NCI-H2029 treated with DMSO at 0.1 percent for 48 hours (cell line): ENCODE data around the gene IFITM2.
"Not testable (repeated sequence)": the region's sequence is repeated elsewhere in the genome, so short reads cannot be mapped to it uniquely, and the experiment has no call there.

ENCODE experiments used
- DNase-seq: peaks from one replicate; lab custom pipeline; 2025; lab: John Stamatoyannopoulos, UW

Gene IFITM2

GRCh38 chr11:307766-308708 lies at the start of gene IFITM2:
Gene IFITM2, plus strand, starts transcription at chr11:307816. Its CDS starts 377 bp downstream, at chr11:308193.
- not testable (repeated sequence) for DNase-seq

- DNase-seq: no peak
Measured at GRCh38 chr11:259413-259812, 48.2 kb upstream of the IFITM2 start.

DNA sequence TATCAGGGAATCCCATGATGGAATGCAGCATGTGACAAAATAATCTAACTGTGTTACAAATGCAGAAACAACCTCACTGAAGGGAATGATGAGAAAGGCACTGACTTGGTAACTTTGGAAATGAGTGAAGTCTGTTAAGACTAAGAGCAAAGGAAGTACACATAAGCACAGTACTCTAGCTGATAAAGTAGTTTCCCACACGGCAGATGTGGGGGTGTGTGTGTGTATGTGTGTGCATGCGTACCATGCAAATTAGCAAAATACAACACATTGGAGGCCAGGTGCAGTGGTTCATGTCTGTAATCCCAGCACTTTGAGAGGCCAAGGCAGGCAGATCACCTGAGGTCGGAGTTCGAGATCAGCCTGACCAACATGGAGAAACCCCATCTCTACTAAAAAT lies 46.0 kb upstream of the IFITM2 start:
- DNase-seq: no peak

DNA sequence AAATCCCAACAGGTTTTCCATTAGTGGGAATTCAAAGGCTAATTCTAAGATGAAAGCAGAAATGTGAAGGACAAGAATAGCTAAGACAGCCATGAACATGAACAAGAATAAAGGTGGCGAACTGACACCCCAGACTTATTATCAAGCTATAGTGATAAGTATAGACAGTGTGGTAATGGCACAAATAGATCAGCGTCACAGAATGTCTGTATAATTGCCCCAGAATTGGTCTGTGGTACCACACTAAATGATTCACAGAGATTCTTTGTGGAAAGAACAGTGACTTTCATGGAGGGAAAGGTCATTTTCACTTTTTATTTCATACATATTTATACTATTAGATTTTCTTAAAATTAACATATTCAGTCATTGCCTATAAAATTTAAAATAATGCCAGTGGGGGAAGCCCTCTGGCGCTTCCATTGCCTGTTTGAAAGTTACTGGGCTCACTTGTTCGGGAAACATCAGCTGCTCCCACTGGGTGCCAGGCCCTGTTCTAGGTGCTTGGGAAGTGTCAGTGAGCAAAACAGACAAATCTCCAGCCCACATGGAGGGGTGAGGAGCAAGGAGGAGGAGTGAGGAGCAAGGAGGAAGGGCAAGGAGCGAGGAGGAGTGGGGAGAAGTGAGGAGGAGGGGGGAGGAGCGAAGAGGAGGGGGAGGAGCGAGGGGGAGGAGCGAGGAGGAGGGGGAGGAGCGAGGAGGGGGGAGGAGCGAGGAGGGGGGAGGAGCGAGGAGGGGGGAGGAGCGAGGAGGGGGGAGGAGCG lies 40.8 kb upstream of the IFITM2 start:
- DNase-seq: no peak

DNA sequence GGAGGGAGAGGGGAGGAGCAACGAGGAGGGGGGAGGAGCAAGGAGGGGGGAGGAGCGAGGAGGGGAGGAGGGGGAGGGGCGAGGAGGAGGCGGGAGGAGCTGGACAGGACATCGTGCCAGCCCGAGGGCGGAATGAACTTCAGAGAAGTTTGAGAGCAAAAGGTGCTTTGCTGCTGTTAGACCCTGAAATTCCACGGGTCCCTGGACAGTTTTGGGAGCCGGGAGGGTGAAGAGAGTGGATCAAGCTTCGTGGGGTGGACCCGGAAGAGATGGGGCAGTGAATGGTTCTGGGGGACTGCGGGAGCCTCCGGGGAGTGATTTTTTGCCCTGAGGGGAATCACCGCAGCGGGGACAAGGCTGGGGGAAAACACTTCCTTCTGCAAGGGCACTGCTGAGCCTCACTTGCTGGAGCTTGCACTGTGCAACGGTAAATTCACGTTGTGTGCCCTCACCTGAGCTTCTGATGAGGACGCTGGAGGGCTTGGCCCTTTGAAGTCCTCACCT lies 40.1 kb upstream of the IFITM2 start:
- DNase-seq: no peak

- not testable (repeated sequence) for DNase-seq
Measured at GRCh38 chr11:268716-269145, 38.9 kb upstream of the IFITM2 start.

- no peak for DNase-seq
Measured at GRCh38 chr11:269146-269890, 38.3 kb upstream of the IFITM2 start.

DNA sequence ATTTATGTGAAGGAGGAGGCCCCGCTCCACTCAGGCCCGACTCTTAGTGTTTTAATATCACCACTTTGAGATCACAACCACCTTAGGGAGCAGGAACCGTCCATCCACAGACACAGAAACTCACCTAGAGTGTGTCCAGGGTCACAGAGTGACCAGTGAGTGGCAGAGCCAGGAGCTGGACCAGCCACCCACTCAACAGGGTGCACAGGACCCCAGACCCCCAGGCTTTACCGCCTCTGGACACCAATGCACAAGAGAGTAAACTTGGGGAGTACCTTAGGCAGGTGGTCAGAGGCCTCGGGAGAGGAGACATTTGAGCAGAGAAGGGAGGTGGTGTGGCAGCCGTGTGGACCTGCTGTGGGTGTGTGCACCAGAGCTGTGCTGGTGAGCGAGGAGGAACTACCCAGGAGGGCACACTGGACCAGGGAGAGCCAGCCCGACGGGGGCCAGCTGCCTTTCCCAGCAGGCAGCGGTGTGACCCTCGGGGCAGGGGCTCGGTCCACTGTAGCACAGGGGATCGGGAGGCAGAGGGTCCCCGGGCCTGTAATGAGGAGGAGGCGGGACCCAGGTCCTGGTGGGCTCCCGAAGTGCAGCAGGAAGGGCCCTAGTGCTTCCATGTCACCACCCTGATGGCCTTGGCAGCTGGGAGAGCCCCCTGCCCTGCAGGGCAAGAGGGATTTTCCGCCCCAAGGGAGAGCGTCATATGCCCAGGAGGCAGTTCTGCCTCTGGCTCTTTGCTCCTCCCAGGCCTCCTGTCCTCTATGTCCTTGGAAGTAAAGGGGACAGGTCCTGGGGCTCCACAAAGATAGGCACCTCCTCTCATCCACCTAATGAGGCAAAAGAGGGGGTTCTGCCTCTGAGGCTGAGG lies 36.9 kb upstream of the IFITM2 start:
- DNase-seq: no peak

- no peak for DNase-seq
Measured at GRCh38 chr11:271319-271715, 36.3 kb upstream of the IFITM2 start.

GRCh38 chr11:272195-272930 lies 35.3 kb upstream of the IFITM2 start:
- no peak for DNase-seq

GRCh38 chr11:272931-273198 lies 34.8 kb upstream of the IFITM2 start:
- no peak for DNase-seq

- no peak for DNase-seq
Measured at GRCh38 chr11:276219-276618, 31.4 kb upstream of the IFITM2 start.

GRCh38 chr11:278001-278951 lies 29.3 kb upstream of the IFITM2 start, which contains the start of gene NLRP6:
Gene NLRP6, plus strand, starts transcription at chr11:278407. Its CDS starts 163 bp downstream, at chr11:278570.
- no peak for DNase-seq

DNA sequence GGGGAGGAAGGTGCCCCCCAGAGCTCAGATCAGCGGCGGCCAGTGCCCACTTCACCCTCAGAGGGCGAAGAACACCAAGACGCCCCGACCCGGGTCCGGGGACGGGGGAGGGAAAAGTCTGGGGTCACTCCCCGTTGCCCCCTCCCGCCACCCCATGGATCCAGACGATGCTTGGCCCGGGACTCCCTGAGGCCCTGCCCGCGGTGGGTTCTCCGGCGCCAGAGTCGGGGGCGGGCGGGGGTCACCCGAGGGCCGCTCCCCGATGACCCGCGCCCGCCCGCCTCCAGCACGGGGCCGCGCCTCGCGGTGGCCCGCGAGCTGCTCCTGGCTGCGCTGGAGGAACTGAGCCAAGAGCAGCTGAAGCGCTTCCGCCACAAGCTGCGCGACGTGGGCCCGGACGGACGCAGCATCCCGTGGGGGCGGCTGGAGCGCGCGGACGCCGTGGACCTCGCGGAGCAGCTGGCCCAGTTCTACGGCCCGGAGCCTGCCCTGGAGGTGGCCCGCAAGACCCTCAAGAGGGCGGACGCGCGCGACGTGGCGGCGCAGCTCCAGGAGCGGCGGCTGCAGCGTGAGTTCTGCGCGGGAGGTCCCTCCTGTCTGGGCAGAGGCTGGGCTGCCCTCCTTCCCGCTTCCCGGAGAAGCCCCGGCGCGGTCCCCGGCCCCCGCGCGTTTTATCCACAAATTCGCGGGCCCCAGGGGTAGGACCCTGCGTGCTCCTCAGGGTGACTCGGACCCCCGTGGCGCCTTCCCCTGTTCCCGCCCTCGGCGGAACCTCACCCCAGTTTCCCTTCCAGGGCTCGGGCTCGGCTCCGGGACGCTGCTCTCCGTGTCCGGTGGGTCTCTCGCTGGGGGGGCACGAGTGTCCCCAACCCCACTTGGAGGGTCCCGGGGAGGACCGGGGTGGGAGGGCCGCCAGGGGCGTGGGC lies 28.3 kb upstream of the IFITM2 start:
- DNase-seq: no peak

DNA sequence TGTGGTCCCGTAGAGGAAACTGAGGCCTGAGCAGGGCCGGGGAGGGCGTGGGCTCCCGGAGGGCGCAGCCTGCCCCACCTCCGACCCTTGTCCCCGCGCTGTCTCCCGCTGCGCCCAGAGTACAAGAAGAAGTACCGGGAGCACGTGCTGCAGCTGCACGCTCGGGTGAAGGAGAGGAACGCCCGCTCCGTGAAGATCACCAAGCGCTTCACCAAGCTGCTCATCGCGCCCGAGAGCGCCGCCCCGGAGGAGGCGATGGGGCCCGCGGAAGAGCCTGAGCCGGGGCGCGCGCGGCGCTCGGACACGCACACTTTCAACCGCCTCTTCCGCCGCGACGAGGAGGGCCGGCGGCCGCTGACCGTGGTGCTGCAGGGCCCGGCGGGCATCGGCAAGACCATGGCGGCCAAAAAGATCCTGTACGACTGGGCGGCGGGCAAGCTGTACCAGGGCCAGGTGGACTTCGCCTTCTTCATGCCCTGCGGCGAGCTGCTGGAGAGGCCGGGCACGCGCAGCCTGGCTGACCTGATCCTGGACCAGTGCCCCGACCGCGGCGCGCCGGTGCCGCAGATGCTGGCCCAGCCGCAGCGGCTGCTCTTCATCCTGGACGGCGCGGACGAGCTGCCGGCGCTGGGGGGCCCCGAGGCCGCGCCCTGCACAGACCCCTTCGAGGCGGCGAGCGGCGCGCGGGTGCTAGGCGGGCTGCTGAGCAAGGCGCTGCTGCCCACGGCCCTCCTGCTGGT lies 27.5 kb upstream of the IFITM2 start:
- DNase-seq: no peak

GRCh38 chr11:280706-281485 lies 26.7 kb upstream of the IFITM2 start:
- no peak for DNase-seq
